ENCODE data around the gene C6orf120.

Gene C6orf120

GRCh38 chr6:169714178-169714577 is 12.3 kb downstream of the C6orf120 start:
- H3K4me3 ChIP-seq (ENCODE audit: low read depth, low read length): no peak overlapping the region
- DNase-seq (ENCODE audit: low read depth): no peak
- no peak for TF ChIP-seq CTCF (conservative IDR thresholded peaks at IDR 0.05; ENCODE audit: low read depth, low read length)

- H3K4me3 ChIP-seq (ENCODE audit: low read depth, low read length): no peak overlapping the region
- DNase-seq (ENCODE audit: low read depth): no peak
- no peak for TF ChIP-seq CTCF (conservative IDR thresholded peaks at IDR 0.05; ENCODE audit: low read depth, low read length)
Observed at GRCh38 chr6:169714595-169714994, 12.7 kb downstream of the C6orf120 start.

- H3K4me3 ChIP-seq (ENCODE audit: low read depth, low read length): no peak overlapping the region
- no peak for DNase-seq (ENCODE audit: low read depth)
- TF ChIP-seq CTCF (conservative IDR thresholded peaks at IDR 0.05; ENCODE audit: low read depth, low read length): no peak
Observed at GRCh38 chr6:169719117-169719516, 17.2 kb downstream of the C6orf120 start.

- TF ChIP-seq CTCF (conservative IDR thresholded peaks at IDR 0.05; ENCODE audit: low read depth, low read length): peak; percentile 31
- no peak overlapping the region for H3K4me3 ChIP-seq (ENCODE audit: low read depth, low read length)
Observed at GRCh38 chr6:169720207-169720855, 18.4 kb downstream of the C6orf120 start.

GRCh38 chr6:169722362-169723199 is 20.7 kb downstream of the C6orf120 start:
- peak overlapping the region; percentile 73 for H3K4me3 ChIP-seq (ENCODE audit: low read depth, low read length)
- peak; percentile 78 for DNase-seq (ENCODE audit: low read depth)
- no peak for TF ChIP-seq CTCF (conservative IDR thresholded peaks at IDR 0.05; ENCODE audit: low read depth, low read length)

More at GRCh38 chr6:169720207-169720855, 18.4 kb downstream of the C6orf120 start:
- DNase-seq (ENCODE audit: low read depth): no peak

GRCh38 chr6:169723200-169723909 is 21.4 kb downstream of the C6orf120 start:
- peak overlapping the region; percentile 73 for H3K4me3 ChIP-seq (ENCODE audit: low read depth, low read length)
- no peak for TF ChIP-seq CTCF (conservative IDR thresholded peaks at IDR 0.05; ENCODE audit: low read depth, low read length)
- peak; percentile 86 for DNase-seq (ENCODE audit: low read depth)

All from choroid plexus epithelial cell (primary cell).